Stimulated activated CD4-positive, alpha-beta T cell treated with anti-CD3 and anti-CD28 coated beads, Interleukin-15, amount 100 ng/mL, for 1 hour (primary cell): ENCODE measurements around the gene TEKTIP1.

Experiments used
- DNase-seq, 2 donors: peaks; one replicate each; pipeline ENCODE4 v3.0.0-alpha.2; 2020; ENCODE audit warnings: low read depth in 1 of 2, low spot score in 1 of 2

Gene TEKTIP1

GRCh38 chr19:3538965-3539755, at the start of gene TEKTIP1:
TEKTIP1 (plus strand) TSS chr19:3539174; CDS start chr19:3539178, 4 bp downstream.
- DNase-seq: no peak

GRCh38 chr19:3491396-3492119, 47.4 kb upstream of the TEKTIP1 start:
- no peak for DNase-seq

GRCh38 chr19:3492131-3492839, 46.7 kb upstream of the TEKTIP1 start:
- no peak for DNase-seq

- no peak for DNase-seq
Observed at GRCh38 chr19:3492919-3493318, 46.1 kb upstream of the TEKTIP1 start.

GRCh38 chr19:3493651-3494050, 45.3 kb upstream of the TEKTIP1 start:
- DNase-seq: no peak

GRCh38 chr19:3494051-3494450, 44.9 kb upstream of the TEKTIP1 start:
- peak in 1 of 2 donors; percentile 26 for DNase-seq

GRCh38 chr19:3494559-3494958, 44.4 kb upstream of the TEKTIP1 start:
- peak; percentile 22 to 39 for DNase-seq

- no peak for DNase-seq
Observed at GRCh38 chr19:3496392-3497273, 42.3 kb upstream of the TEKTIP1 start.

- no peak for DNase-seq
Observed at GRCh38 chr19:3497757-3498520, 41.0 kb upstream of the TEKTIP1 start.

GRCh38 chr19:3499738-3500428, 39.1 kb upstream of the TEKTIP1 start:
- DNase-seq: no peak

- peak; percentile 89 to 90 for DNase-seq
Observed at GRCh38 chr19:3500429-3501101, 38.4 kb upstream of the TEKTIP1 start, which contains the start of gene DOHH. DOHH (minus strand) TSS chr19:3500674; CDS start chr19:3496814, 3,860 bp downstream.

GRCh38 chr19:3501780-3502179, 37.2 kb upstream of the TEKTIP1 start:
- DNase-seq: no peak

GRCh38 chr19:3503036-3503572, 35.9 kb upstream of the TEKTIP1 start:
- no peak for DNase-seq

- DNase-seq: no peak
Observed at GRCh38 chr19:3504735-3505134, 34.2 kb upstream of the TEKTIP1 start.

- peak; percentile 100 for DNase-seq
Observed at GRCh38 chr19:3505598-3506383, 33.2 kb upstream of the TEKTIP1 start, which contains the start of gene FZR1. FZR1 (plus strand) TSS chr19:3506311; CDS start chr19:3522990, 16,679 bp downstream.

- DNase-seq: peak in 1 of 2 donors; percentile 8
Observed at GRCh38 chr19:3506384-3507340, 32.3 kb upstream of the TEKTIP1 start.
